Measurements from ENCODE around the gene RIPOR3. TPM values are rescaled to one million over a fixed set of nuclear protein-coding genes. Genes with fewer than 3 reads are reported as not detected.
"Not testable (repeated sequence)": the region's sequence is repeated elsewhere in the genome, so short reads cannot be mapped to it uniquely, and the experiment has no call there.

The RIPOR3 gene
- total RNA-seq, 1 donor from 2014 or later, result 1.2 TPM

DNA sequence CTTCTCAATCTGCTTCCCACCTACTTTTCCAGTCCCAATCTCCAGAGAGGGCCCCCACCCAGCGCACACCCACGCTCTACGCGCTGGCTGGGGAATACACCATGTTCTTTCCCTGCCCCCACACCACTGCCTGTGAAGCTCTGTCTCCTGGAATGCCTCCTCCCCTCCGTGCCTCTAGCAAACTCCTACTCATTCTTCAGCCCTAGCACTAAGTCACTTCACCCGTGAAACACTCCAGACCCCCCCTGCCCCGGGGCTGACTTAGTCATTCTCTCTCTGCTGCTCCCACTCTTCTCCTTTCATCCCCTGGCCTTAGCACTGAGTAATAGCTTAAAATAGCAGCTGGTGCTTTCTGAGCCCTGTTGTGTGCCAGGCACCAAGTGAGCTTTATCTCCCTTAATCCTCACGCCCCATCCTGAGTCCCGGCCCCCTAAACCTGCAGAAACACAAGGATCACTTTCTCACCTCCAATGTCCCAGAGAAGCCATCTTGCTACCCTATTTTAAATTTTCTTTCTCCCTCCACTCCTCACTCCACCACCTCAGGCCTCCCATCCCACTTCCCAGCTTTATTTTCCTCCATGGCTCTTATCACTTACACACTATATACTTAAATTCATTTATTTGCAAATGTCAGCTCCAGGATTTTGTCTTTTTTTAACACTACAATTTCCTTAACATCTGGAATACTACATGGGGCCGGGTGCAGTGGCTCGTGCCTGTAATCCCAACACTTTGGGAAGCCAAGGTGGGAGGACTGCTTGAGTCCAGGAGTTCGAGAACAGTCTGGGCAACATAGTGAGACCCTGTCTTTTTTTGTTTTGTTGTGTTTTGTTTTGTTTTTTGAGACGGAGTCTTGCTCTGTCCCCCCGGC is 33.7 kb upstream of the RIPOR3 start:
- peak; percentile 84 for ATAC-seq

DNA sequence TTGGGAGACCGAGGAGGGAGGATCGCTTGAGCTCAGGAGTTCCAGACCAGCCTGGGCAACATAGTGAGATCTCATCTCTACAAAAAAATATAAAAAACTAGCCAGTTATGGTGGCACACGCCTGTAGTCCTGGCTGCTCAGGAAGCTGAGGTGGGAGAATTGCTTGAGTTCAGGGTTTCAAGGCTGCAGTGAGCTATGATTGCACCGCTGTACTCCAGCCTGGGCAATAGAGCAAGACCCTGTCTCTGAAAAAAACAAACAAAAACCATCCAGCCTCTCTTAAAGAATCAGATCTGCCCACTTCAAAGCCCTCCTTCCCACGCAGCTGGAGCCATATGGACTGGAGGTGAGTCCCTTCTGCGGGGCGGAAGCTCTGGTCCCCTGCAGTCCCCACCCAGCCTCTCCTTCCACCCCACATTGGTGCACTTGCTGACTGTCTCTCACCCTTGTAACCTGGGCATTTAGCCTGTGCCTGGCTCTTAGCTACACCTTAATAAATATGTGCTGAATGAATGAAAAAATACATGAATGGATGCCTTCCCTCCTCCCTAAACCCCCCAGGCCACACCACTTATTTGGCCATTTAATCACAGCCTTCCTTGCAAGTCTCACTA is 32.9 kb upstream of the RIPOR3 start:
- ATAC-seq, result no peak

DNA sequence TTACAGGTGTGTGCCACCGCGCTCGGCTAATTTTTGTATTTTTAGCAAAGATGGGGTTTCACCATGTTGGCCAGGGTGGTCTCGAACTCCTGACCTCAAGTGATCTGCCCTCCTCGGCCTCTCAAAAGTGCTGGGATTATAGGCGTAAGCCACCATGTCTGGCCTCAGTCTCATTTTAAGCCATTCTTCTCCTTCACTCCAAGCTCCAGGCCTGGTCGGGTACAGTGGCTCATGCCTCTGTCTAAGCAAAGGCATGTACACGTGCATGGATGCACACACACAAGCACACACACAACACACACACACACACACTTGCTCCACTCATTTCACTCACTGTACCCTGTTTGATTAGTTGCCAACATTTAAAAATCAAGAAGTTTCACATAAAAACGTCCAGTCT is 32.3 kb upstream of the RIPOR3 start:
- ATAC-seq, result no peak

DNA sequence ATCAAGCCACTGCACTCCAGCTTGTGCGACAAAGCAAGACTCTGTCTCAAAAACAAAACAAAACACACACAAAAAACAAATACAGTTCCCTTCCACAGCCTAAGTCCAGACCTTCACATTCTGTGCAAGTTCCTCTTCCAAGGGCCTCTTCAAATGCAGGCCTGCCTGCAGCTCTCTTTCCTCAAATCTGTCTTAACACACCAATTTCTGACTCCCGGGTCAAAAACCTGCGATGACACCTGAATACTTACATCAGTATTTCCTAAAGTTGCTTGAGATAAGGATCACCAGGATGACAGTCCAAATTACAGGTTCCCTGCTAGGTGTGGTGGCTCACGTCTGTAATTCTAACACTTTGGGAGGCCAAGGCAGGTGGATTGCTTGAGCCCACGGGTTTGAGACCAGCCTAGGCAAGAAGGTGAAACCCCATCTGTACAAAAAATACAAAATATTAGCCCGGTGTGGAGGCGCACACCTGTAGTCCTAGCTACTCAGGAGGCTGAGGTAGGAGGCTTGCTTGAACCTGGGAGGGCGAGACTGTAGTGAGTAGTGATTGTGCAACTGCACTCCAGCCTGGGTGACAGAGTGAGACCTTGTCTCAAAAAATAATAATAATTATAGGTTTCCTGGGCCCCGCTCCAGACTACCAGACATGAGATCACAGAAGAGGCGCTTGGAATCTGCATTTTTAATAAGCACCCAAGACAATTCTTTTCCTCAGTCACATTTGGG is 31.2 kb upstream of the RIPOR3 start:
- ATAC-seq, result no peak

DNA sequence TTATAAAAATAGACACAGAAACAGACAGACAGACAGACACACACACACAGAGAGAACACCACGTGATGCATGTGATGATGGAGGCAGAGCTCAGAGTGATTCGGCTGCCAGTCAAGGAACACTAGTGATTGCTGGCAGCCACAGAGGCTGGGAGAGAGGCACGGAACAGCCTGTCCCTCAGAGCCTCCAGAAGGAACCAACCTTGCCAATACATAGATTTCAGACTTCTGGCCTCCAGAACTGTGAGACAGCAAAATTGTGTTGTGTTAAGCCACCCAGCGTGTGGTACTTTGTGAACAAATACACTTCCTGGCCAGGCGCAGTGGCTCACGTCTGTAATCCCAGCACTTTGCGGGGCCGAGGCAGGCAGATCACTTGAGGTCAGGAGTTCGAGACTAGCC is 30.5 kb upstream of the RIPOR3 start:
- no peak for ATAC-seq

DNA sequence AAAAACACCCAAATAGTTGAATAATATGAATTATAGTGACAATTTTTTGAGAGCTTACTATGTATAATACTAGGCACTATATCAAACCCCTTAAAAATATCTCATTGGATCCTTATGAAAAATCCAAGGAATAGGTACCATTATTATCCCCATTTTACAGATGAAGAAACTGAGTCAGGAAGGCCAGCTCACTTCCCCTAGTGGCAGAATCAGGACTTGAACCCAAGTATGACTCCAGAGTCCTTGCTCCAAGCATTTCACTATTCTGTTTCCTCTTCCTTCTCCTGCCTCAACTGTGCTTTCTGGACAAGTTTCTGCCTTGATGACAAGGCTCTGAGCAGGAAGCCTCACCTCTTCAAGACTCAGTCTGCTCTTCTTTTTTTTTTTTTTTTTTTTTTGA is 29.2 kb upstream of the RIPOR3 start:
- ATAC-seq, result no peak

DNA sequence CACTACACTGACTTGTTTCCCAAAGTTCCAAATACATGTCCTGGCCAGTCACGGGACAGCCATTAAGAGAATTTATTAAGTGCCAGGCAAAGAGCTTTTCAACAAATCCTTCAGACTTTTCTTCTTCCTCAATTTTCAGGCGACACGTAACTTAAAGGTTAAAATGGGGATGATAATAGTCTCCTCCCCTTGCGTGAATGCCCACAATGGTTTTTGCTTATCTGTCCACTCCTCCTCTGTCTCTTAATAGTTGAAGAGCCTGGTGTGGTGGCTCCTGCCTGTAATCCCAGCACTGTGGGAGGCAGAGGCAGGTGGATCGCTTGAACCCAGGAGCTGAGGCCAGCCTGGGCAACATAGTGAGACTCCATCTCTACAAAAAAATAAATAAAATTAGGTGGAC is 28.7 kb upstream of the RIPOR3 start:
- no peak for ATAC-seq

DNA sequence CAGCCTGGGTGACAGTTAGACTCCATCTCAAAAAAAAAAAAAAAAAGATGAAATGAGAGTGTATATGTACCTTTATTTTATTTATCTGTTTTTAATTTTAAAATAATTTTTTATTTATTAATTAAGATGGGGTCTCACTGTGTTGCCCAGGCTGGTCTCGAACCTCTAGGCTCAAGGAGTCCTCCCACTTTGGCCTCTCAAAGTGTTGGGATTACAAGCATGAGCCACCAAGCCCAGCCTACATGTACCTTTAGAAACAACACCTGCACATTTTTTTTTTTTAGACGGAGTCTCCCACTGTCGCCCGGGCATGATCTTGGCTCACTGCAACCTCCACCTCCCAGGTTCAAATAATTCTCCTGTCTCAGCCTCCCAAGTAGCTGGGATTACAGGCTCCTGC is 28.0 kb upstream of the RIPOR3 start:
- no peak for ATAC-seq

DNA sequence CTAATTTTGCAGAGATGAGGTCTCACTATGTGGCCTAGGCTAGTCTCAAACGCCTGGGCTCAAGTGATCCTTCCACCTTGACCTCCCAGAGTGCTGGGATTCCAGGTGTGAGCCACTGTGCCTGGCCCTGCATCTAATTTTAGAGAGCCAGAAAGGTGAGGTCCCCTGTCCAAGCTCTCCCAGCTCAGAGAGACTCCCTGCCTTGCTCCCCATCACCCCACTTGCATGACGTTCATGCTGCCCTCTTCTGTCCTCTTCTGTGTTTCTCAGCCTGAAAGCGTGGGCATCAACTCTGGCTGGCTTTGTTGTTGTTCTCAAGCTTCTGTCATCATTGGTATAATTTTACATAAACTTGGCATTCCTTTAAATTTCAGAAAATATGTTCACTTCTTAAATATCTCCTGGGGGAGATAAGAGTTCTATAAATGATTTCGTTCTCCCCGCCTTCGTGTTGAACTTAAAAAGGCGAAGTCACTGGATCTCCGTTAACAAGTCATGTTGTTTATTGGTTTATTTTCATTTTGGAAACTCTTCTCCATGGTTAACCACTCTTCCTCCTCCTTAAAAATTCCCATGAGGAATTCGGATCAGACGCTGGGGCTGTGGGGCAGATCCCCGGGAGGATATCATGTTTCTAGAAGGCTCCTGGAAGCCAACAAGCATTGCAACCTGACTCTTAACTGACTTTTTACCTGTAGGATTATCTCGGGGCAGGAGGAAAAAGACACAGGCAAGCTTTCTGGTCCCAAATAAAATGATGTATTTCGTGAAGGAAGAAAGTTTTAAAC is 26.8 kb upstream of the RIPOR3 start:
- no peak for ATAC-seq

DNA sequence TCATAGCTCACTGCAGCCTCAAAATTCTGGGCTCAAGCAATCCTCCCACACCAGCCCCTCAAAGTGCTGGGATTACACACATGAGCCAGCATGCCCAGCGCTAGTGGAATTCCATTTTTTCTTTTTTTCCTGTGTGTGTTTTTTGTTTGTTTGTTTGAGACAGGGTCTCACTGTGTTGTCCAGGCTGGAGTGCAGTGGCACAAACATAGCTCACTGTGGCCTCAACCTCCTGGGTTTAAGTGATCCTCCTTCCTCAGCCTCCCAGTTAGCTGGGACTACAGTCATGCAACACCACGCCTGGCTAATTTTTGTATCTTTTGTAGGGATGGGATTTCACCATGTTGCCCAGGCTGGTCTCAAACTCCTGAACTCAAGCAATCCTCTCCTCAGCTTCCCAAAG is 26.0 kb upstream of the RIPOR3 start:
- no peak for ATAC-seq

DNA sequence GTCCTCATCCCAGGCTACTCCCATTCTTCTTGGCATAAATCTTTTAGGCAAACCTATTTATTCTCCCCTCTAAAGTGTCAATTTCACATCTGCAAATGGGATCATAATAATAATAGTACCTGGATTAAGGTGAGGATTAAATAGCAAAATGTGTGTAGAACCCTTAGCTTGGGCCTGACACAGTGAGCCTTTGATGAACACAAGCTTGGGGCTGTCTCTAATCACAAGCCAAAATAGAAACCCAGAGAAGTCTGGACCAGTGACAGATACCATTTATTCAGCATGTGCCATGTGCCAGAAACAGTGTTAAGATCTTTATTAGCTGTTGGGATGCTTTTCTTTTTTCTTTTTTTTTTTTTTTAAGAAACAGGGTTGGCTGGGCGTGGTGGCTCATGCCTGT is 25.2 kb upstream of the RIPOR3 start:
- ATAC-seq, result no peak

DNA sequence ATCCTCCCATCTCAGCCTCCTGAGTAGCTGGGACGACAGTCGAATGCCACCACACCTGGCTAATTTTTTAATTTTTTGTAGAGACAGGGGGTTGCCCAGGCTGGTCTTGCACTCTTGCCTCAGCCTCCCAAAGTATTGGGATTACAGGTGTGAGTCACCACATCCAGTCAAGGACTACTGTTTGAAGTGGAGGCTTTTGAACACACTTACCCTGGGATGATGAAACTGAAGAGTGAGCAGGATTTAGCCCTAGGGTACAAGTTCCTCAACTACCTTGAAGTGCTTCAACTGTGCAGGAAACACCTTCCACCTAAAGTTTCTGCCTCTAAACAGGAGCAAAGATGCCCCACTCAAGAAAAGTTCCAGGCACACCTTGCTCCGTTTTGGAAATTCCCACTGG is 24.4 kb upstream of the RIPOR3 start:
- peak; percentile 31 for ATAC-seq

DNA sequence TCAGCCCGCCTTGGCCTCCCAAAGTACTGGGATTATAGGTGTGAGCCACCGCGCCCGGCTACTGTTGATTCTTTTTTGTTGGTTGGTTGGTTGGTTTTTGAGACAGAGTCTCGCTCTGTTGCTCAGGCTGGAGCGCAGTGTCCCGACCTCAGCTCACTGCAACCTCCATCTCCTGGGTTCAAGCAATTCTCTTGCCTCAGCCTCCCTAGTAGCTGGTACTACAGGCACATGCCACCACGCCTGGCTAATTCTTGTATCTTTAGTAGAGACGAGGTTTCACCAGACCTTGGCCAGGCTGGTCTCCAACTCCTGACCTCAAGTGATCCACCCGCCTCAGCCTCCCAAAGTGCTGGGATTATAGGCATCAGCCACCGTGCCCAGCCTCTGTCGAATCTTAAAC is 23.1 kb upstream of the RIPOR3 start:
- ATAC-seq, result not testable (repeated sequence)

DNA sequence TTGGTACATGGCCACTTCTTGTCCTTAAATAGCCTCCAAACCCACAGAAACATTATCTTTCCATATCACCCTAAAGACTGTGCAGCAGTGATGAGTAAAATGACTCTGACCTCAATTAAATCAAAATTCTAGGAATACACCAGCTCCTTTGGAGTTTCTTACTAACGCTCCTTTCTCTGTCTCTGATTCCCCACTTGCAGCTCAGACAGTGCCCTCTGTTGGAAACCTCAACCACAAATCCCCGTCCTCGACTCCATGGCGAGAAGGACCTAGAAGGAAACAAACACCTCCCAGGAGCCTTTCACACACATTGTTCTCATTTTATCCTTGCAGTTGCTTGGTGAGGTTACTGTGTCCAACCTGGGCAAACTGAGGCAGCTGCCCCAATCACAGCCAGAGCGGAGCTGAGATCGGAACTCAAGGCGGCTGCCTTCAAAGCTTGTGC is 22.3 kb upstream of the RIPOR3 start:
- ATAC-seq, result no peak

DNA sequence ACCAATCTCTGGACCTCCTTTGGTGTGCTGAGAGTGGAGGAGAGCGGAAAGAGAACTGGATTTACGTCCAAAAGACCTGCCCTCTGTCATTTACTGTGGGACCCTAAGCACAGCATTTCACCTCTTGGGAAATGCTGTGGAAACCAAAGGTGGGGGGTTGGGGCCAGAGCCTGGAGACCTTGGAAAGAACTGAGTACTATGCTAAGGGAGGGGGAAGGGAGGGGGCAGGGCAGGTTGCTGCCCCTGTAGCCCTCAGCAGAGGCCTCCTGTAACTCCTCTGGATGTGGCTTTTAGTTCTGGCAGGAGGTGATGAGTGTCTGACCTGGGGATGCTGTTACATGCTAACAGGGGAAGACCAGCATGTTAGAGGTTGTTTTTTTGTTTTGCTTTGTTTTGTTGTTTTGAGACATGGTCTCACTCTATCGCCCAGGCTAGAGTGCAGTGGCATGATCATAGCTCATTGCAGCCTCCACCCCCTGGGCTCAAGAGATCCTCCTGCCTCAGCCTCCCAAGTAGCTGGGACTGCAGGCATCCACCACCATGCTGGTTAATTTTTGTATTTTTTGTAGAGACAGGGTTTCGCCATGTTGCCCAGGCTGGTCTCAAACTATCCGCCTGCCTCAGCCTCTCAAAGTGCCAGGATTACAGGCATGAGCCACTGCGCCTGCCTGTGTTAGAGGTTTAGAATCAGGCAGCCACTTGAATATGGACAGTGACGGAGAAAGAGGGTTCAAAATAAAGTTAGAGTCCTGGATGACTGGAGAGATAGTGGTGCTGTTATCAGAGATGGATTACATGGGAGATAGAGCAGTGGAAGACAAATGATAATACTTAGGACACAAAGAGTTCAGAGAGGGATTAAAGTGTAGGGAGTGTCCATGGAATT is 21.7 kb upstream of the RIPOR3 start:
- peak; percentile 20 for ATAC-seq

DNA sequence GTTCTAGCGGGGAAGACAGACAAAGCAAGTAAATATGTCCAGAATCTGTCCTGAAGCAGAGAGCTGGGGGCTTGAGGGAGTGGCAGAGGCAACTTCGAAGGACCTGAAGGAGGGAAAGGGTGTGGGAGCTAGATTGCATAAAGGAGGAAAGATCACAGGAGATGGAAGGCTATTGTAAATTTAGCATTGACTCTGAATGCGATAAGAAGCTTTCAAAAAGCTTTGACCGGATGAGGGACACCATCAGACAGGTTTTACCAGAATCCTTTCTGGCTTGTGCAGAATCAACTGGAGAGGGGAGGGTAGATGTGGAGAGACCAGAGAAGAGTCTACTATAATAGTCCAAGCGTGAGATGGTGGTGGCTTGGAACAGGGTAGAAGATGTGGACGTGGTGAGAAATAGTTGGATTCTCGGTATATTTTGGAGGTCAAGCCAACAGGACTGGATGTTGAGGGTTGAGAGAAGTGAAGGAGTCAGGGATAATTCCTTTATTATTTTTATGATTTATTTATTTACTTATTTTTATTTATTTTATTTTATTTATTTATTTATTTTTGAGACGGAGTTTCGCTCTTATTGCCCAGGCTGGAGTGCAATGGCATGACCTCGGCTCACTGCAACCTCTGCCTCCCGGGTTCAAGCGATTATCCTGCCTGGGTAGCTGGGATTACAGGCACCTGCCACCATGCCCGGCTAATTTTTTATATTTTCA is 19.9 kb upstream of the RIPOR3 start:
- no peak for ATAC-seq

DNA sequence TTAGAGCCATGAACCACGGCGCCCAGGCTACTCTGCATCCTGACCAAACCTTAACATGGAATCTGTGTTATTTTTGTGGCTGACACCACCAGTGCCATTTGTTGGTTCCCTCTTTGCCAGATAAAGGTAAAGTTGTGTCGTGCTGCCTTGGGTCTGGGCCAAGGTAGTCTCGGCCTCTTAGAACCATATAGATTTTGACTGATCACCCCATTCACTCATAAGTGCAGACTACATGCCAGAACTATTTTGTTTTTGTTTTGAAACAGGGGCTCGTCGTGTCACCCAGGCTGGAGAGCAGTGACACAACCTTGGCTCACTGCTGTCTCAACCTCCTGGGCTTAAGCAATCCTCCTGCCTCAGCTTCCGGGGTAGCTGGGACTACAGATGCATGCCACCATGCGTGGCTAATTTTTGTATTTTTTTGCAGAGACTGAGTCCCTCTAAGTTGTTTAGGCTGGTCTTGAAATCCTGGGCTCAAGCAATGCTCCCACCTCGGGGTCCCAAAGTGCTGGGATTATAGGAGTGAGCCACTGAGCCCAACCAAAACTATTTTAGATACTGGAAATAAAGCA is 19.2 kb upstream of the RIPOR3 start:
- peak; percentile 52 for ATAC-seq

DNA sequence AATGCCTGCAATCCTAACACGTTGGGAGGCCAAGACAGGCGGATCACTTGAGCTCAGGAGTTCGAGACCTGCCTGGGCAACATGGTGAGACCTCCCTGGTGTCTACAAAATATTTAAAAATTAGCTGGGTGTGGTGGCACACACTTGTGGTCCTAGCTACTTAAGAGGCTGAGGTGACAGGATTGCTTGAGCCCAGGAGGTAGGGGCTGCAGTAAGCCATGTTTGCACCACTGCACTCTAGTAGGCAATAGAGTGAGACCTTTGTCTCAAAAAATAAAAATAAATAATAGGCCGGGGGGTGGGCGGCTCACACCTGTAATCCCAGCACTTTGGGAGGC is 18.3 kb upstream of the RIPOR3 start:
- ATAC-seq, result no peak

DNA sequence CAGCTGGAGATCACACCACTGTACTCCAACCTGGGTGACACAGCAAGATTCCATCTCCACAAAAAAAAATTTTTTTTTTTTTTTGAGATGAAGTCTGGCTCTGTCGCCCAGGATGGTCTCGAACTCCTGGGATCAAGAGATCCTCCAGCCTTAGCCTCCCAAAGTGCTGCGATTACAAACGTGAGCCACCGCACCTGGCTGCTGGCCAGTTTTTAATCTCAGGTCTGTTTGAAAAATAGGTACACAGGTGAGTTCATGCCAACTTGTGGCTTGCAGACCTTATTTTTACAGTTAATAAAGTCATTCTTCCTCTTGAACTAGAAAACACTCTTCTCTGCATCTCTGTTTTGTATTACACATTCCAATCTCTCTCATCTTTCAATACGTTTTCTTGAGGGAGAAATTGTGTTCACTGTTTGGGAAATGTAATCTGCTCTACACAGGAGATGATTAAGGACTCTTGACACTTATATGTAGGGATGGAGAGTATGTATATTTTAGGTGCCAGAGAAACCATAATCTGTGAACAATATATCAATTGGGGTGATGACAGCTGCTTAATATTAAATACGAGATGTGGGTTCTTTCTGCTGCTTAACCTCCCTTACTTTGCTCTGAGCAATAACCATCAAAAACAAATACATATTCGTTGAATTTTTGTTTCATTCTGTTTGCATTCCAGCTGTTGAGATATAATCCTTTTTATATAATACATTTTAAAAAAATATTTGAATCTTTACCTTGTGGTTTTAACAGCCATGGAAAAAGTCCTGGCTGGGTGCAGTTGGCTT is 17.7 kb upstream of the RIPOR3 start:
- ATAC-seq, result no peak

DNA sequence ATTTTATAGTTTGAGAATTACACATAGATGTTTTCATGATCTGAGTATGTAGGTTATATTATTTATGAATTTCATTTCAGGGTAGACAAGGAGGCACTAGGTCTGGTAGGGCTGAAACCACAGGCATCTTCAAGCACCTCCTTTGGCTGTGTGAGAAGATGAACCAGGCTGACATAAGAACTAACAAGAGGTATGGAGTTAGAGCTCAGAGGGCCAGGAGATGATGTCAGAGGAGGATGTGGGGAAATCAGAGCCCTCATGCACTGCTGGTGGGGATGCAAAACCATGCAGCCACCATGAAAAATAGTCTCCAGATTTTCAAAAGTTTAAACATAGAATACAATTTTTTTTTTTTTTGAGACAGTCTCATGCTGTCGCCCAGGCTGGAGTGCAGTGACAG is 13.6 kb upstream of the RIPOR3 start:
- no peak for ATAC-seq
